Measurements from ENCODE around the gene KCNAB3.

Gene KCNAB3

DNA sequence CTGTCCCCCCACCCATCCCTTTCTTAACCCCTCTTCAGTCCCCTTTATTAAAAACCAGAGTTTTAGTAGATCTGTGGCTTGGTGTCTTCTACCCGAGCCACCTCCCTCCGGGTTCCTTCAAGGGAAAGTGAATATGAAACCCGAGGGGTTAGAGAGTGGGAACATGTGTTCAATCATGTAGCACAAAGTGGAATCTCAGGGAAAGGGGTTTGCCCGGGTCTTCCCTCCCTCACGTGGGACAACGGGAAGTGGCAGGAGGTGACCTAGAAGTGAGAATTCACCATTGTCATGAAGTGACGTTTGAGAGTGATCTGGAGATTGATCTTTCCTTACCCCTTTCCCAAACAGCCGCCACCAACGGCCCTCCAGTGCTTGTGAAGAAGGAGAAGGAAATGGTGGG lies 18.5 kb downstream of the KCNAB3 start:
- Histone ChIP-seq H2AFZ (ENCODE audit: low read length) (no peak overlapping the region), H4K20me1 (ENCODE audit: insufficient read depth, low read length) (no peaks in the 10 kb centered on the region), H3K4me1 (ENCODE audit: insufficient read depth, low read length, severe bottlenecking) (peaks cover 16% of the 10 kb centered on the region), H3K9me2 (ENCODE audit: low read depth, low read length) (no peaks in the 10 kb centered on the region), H3K79me2 (ENCODE audit: insufficient read depth, low read length) (no peaks in the 10 kb centered on the region), H3F3A (ENCODE audit: insufficient read depth, low read length) (no peaks in the 10 kb centered on the region), H3K4me3 (ENCODE audit: low read depth, low read length, poor library complexity, severe bottlenecking) (no peak overlapping the region), H3K36me3 (ENCODE audit: insufficient read depth, low read length) (peaks cover 65% of the 10 kb centered on the region), H3K9me3 (ENCODE audit: low read length) (no peaks in the 10 kb centered on the region), H3K4me2 (ENCODE audit: low read length) (no peak overlapping the region), H3K9ac (ENCODE audit: low read length) (no peak overlapping the region), H3K27me3 (ENCODE audit: insufficient read depth, low read length) (no peaks in the 10 kb centered on the region), H3K27ac (ENCODE audit: low read depth, low read length, poor library complexity, severe bottlenecking) (no peak overlapping the region)
- TF ChIP-seq EZH2 (IDR thresholded peaks at IDR 0.05; ENCODE audit: borderline replicate concordance, low read length): no peak
- TF ChIP-seq, protein P1, sequence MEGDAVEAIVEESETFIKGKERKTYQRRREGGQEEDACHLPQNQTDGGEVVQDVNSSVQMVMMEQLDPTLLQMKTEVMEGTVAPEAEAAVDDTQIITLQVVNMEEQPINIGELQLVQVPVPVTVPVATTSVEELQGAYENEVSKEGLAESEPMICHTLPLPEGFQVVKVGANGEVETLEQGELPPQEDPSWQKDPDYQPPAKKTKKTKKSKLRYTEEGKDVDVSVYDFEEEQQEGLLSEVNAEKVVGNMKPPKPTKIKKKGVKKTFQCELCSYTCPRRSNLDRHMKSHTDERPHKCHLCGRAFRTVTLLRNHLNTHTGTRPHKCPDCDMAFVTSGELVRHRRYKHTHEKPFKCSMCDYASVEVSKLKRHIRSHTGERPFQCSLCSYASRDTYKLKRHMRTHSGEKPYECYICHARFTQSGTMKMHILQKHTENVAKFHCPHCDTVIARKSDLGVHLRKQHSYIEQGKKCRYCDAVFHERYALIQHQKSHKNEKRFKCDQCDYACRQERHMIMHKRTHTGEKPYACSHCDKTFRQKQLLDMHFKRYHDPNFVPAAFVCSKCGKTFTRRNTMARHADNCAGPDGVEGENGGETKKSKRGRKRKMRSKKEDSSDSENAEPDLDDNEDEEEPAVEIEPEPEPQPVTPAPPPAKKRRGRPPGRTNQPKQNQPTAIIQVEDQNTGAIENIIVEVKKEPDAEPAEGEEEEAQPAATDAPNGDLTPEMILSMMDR (IDR thresholded peaks at IDR 0.05; ENCODE audit: low read length): no peak

DNA sequence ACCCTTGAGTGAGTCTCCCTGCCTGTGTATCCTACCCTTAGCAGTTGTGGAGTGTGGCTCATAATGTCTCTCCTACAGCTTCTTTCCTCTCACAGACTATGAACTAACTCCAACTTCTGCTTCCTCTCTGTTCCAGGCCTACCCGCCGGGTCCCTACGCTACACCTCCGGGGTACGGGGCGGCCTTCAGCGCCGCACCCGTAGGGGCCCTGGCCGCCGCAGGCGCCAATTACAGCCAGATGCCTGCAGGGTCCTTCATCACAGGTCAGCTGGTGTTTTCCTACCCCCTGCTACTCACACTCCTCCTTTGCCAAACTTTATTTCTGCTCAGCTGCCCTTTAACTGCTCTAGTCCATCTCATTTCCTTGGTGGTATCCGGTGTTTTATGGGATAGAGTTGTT lies 18.9 kb downstream of the KCNAB3 start:
- no peak overlapping the region for H3K4me3 ChIP-seq (ENCODE audit: low read depth, low read length, poor library complexity, severe bottlenecking)
- peaks cover 14% of the 10 kb centered on the region for H3K4me1 ChIP-seq (ENCODE audit: insufficient read depth, low read length, severe bottlenecking)
- no peak for TF ChIP-seq EZH2 (IDR thresholded peaks at IDR 0.05; ENCODE audit: borderline replicate concordance, low read length)
- TF ChIP-seq, protein P1 (IDR thresholded peaks at IDR 0.05; ENCODE audit: low read length): no peak
- H3K4me2 ChIP-seq (ENCODE audit: low read length): no peak overlapping the region
- no peaks in the 10 kb centered on the region for H4K20me1 ChIP-seq (ENCODE audit: insufficient read depth, low read length)
- no peak overlapping the region for H3K9ac ChIP-seq (ENCODE audit: low read length)
- H3K9me3 ChIP-seq (ENCODE audit: low read length): no peaks in the 10 kb centered on the region
- H3K27ac ChIP-seq (ENCODE audit: low read depth, low read length, poor library complexity, severe bottlenecking): no peak overlapping the region
- peaks cover 69% of the 10 kb centered on the region for H3K36me3 ChIP-seq (ENCODE audit: insufficient read depth, low read length)
- no peak overlapping the region for H2AFZ ChIP-seq (ENCODE audit: low read length)
- no peaks in the 10 kb centered on the region for H3K9me2 ChIP-seq (ENCODE audit: low read depth, low read length)
- no peaks in the 10 kb centered on the region for H3K79me2 ChIP-seq (ENCODE audit: insufficient read depth, low read length)
- no peaks in the 10 kb centered on the region for H3F3A ChIP-seq (ENCODE audit: insufficient read depth, low read length)
- H3K27me3 ChIP-seq (ENCODE audit: insufficient read depth, low read length): no peaks in the 10 kb centered on the region

DNA sequence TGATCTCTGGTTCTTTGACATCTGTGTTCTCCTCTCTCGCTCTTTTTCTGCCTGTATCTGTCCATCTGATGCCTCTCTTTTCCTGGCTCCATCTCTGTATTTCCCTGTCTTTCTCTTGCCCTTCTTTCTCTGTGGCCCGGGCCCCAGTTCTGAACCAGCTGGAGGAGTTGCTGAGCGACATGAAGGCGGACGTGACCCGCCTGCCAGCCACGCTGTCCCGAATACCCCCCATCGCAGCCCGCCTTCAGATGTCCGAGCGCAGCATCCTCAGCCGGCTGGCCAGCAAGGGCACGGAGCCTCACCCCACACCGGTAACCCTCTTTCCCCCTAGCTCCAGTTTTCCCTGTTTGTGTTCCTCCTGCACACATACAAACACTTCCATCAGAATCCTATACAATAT lies 19.4 kb downstream of the KCNAB3 start:
- Histone ChIP-seq H3K9ac (ENCODE audit: low read length) (no peak overlapping the region), H3K36me3 (ENCODE audit: insufficient read depth, low read length) (peaks cover 73% of the 10 kb centered on the region), H3K9me3 (ENCODE audit: low read length) (no peaks in the 10 kb centered on the region), H3K9me2 (ENCODE audit: low read depth, low read length) (no peaks in the 10 kb centered on the region), H3K27me3 (ENCODE audit: insufficient read depth, low read length) (no peaks in the 10 kb centered on the region), H3K4me3 (ENCODE audit: low read depth, low read length, poor library complexity, severe bottlenecking) (no peak overlapping the region), H3K4me1 (ENCODE audit: insufficient read depth, low read length, severe bottlenecking) (peaks cover 9% of the 10 kb centered on the region), H3K79me2 (ENCODE audit: insufficient read depth, low read length) (no peaks in the 10 kb centered on the region), H3K4me2 (ENCODE audit: low read length) (no peak overlapping the region), H3K27ac (ENCODE audit: low read depth, low read length, poor library complexity, severe bottlenecking) (no peak overlapping the region), H3F3A (ENCODE audit: insufficient read depth, low read length) (no peaks in the 10 kb centered on the region), H4K20me1 (ENCODE audit: insufficient read depth, low read length) (no peaks in the 10 kb centered on the region), H2AFZ (ENCODE audit: low read length) (no peak overlapping the region)
- TF ChIP-seq, protein P1 (IDR thresholded peaks at IDR 0.05; ENCODE audit: low read length): no peak
- no peak for TF ChIP-seq EZH2 (IDR thresholded peaks at IDR 0.05; ENCODE audit: borderline replicate concordance, low read length)
